PFSK-1 (cell line): ENCODE measurements around the gene ASIC2.

Experiments used
- FOXP2 ChIP-seq: optimal IDR thresholded peaks from 2 replicates; pipeline ENCODE3; 2011; ENCODE audit warnings: borderline replicate concordance, control low read depth, inconsistent platforms; ENCODE audit not compliant: insufficient read depth; ENCODE audit errors: extremely low read length, extremely low read depth
- POLR2AphosphoS5 ChIP-seq: IDR thresholded peaks from 2 replicates; pipeline ENCODE4 v1.6.1; 2012; ENCODE audit warnings: low read depth, mild to moderate bottlenecking, control low read depth, low read length, moderate library complexity
- SIN3A ChIP-seq: IDR thresholded peaks from 2 replicates; pipeline ENCODE4 v1.6.1; 2012; ENCODE audit warnings: mild to moderate bottlenecking, low read length, moderate library complexity, borderline replicate concordance; ENCODE audit not compliant: insufficient read depth
- TAF1 ChIP-seq: IDR thresholded peaks from 2 replicates; pipeline ENCODE4 v1.6.1; 2012; ENCODE audit warnings: low read length, control low read depth, borderline replicate concordance; ENCODE audit not compliant: insufficient read depth
- TF ChIP-seq, protein P1 (sequence below), 2 experiments: IDR thresholded peaks; 2 replicates each; pipeline versions ENCODE4 v1.6.1 to v1.8.0; 2011 to 2012; ENCODE audit warnings: low read depth in 2 of 2, low read length in 2 of 2, control low read depth in 1 of 2, inconsistent platforms in 1 of 2, mild to moderate bottlenecking in 1 of 2, moderate library complexity in 1 of 2; ENCODE audit not compliant: insufficient read depth in 1 of 2

DNA sequence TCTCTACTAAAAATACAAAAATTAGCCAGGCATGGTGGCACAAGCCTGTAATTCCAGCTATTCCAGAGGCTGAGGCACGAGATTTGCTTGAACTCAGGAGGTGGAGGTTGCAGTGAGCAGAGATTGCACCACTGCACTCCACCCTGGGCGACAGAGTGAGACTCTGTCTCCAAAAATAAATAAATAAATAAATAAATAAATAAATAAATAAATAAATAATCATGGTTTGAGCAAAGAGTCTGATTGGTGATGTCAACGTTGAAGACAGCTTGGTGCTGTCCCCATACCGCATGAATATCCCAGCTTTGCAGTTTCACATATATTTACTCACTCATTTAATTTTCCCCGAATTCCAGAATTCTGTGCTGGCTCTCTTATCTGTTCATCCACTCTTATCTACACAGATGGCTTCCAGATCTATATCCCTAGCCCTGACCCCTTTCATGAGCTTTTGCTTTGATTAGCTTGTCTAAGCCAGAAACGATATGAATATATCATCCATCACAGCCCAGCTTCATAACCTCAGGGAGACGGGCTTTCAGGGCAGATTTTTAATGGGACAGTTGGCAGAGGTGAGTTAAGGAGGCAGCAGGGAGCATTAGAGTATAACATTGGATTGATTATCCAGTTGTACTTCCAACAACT is 210.4 kb downstream of the ASIC2 start:
- TF ChIP-seq TAF1 (no peak), SIN3A (no peak), POLR2AphosphoS5 (no peak), FOXP2 (no peak)
- TF ChIP-seq, protein P1, sequence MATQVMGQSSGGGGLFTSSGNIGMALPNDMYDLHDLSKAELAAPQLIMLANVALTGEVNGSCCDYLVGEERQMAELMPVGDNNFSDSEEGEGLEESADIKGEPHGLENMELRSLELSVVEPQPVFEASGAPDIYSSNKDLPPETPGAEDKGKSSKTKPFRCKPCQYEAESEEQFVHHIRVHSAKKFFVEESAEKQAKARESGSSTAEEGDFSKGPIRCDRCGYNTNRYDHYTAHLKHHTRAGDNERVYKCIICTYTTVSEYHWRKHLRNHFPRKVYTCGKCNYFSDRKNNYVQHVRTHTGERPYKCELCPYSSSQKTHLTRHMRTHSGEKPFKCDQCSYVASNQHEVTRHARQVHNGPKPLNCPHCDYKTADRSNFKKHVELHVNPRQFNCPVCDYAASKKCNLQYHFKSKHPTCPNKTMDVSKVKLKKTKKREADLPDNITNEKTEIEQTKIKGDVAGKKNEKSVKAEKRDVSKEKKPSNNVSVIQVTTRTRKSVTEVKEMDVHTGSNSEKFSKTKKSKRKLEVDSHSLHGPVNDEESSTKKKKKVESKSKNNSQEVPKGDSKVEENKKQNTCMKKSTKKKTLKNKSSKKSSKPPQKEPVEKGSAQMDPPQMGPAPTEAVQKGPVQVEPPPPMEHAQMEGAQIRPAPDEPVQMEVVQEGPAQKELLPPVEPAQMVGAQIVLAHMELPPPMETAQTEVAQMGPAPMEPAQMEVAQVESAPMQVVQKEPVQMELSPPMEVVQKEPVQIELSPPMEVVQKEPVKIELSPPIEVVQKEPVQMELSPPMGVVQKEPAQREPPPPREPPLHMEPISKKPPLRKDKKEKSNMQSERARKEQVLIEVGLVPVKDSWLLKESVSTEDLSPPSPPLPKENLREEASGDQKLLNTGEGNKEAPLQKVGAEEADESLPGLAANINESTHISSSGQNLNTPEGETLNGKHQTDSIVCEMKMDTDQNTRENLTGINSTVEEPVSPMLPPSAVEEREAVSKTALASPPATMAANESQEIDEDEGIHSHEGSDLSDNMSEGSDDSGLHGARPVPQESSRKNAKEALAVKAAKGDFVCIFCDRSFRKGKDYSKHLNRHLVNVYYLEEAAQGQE (IDR thresholded peaks at IDR 0.05; ENCODE audit: insufficient read depth in 1 of 2, low read depth in 2 of 2, low read length in 2 of 2), result no peak
